ENCODE data around the gene PRIM1.

- TF ChIP-seq CTCF (conservative IDR thresholded peaks at IDR 0.05; ENCODE audit: low read length) (no peak), EZH2phosphoT487 (IDR thresholded peaks at IDR 0.05; ENCODE audit: borderline replicate concordance) (no peak)
Observed at GRCh38 chr12:56759263-56759908, 7.3 kb upstream of the PRIM1 start.
